Astrocyte (in vitro differentiated cells and primary cell): Measurements from ENCODE around the gene VEGFD.

Experiments
- EZH2 ChIP-seq: IDR thresholded peaks from 2 replicates; pipeline ENCODE4 v1.6.1; 2012; ENCODE audit warnings: mild to moderate bottlenecking, low read length, inconsistent platforms; ENCODE audit not compliant: insufficient read depth
- TF ChIP-seq, protein P1 (sequence below): IDR thresholded peaks from 2 replicates; pipeline ENCODE4 v1.5.1; 2011; ENCODE audit warnings: low read depth, mild to moderate bottlenecking, inconsistent platforms, low read length, moderate library complexity; ENCODE audit not compliant: insufficient read depth

DNA sequence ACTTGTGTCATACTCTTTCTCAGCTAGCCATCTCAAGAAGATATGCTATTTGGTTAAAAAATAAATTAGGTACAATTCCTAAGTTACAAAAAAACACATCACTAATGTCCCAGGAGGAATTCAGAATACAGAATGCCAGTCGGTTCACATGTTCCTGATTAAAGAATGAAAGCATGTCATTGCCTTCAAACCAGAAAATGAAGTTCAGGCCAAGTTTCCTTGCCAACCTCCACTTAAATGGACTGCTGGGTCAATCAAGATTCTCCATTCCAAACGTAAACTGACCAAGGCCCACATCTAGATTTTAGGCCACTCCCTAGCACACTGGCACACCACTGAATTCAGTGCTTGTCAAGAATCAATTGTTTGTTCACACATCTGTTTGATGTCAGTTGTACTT lies 55.4 kb downstream of the VEGFD start:
- TF ChIP-seq, protein P1, sequence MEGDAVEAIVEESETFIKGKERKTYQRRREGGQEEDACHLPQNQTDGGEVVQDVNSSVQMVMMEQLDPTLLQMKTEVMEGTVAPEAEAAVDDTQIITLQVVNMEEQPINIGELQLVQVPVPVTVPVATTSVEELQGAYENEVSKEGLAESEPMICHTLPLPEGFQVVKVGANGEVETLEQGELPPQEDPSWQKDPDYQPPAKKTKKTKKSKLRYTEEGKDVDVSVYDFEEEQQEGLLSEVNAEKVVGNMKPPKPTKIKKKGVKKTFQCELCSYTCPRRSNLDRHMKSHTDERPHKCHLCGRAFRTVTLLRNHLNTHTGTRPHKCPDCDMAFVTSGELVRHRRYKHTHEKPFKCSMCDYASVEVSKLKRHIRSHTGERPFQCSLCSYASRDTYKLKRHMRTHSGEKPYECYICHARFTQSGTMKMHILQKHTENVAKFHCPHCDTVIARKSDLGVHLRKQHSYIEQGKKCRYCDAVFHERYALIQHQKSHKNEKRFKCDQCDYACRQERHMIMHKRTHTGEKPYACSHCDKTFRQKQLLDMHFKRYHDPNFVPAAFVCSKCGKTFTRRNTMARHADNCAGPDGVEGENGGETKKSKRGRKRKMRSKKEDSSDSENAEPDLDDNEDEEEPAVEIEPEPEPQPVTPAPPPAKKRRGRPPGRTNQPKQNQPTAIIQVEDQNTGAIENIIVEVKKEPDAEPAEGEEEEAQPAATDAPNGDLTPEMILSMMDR, result no peak
- TF ChIP-seq EZH2, result no peak
